Measurements from ENCODE around the gene TMEM247.

- TF ChIP-seq, protein P1, sequence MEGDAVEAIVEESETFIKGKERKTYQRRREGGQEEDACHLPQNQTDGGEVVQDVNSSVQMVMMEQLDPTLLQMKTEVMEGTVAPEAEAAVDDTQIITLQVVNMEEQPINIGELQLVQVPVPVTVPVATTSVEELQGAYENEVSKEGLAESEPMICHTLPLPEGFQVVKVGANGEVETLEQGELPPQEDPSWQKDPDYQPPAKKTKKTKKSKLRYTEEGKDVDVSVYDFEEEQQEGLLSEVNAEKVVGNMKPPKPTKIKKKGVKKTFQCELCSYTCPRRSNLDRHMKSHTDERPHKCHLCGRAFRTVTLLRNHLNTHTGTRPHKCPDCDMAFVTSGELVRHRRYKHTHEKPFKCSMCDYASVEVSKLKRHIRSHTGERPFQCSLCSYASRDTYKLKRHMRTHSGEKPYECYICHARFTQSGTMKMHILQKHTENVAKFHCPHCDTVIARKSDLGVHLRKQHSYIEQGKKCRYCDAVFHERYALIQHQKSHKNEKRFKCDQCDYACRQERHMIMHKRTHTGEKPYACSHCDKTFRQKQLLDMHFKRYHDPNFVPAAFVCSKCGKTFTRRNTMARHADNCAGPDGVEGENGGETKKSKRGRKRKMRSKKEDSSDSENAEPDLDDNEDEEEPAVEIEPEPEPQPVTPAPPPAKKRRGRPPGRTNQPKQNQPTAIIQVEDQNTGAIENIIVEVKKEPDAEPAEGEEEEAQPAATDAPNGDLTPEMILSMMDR (conservative IDR thresholded peaks at IDR 0.05 in 1 of 2, IDR thresholded peaks at IDR 0.05 in 1 of 2; ENCODE audit: low read depth in 1 of 2, low read length in 2 of 2): no peak
- no peak for TF ChIP-seq EZH2 (IDR thresholded peaks at IDR 0.05; ENCODE audit: low read length, missing control alignments)
These were observed 35.4 kb downstream of the TMEM247 start for GRCh38 chr2:46514738-46515137.
